Measurements from ENCODE around the gene EIF5A.

GRCh38 chr17:7329374-7329996 lies 22.1 kb downstream of the EIF5A start:
- TF ChIP-seq CTCF (optimal IDR thresholded peaks at IDR 0.05 in 1 of 3, IDR thresholded peaks at IDR 0.05 in 1 of 3, conservative IDR thresholded peaks at IDR 0.05 in 1 of 3; ENCODE audit: extremely low read depth in 1 of 3, insufficient read depth in 2 of 3, low read length in 3 of 3) (no peak), EZH2 (IDR thresholded peaks at IDR 0.05; ENCODE audit: low read length) (no peak)

Data from keratinocyte (primary cell).